Smooth muscle cell of the brain vasculature (primary cell): ENCODE results near the gene ZNF621.

Experiments used
- DNase-seq: peaks from one replicate; pipeline ENCODE4 v3.0.0-alpha.2; 2012; ENCODE audit warnings: low read depth, low spot score

Gene ZNF621

DNA sequence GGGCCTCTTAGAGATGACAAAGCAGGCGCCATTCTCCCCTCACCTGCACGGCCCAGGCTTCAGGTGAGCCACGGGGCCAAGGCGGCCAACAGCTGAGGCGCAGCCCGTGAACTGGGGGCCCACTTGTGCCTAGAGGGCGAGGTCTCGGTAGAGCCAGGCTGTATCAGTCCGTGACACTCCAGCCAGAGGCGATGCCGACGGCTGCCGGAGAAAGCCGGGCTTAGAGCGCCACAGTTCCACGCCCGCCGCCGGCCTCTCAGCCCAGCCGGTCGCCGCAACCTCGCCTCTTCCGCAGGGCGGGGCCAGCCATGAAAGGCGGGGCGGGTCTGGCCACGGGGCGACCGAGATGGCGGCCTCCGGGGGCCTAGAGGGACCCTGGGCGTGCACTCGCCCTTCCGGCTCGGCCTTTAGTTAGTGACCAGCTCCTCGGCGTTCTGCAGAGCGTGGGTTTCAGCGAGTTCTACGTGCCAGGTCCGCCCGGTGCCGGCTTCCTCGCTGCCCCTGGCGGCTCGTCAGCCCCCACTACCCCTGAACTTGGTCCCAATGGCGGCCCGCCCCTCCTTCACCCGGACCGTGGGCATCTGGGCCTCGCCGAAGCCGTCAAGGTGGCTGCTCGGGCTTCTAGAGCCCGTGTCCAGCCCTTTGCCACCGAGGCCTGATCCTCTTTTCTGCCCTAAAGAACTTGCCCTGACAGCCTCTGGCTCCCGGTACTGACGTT is at the start of gene ZNF621:
TSS of gene ZNF621 (plus strand) at position 393 of the 718 bp plus-strand sequence. CDS start 881 bp downstream, outside the sequence.
- DNase-seq: peak; percentile 32

DNA sequence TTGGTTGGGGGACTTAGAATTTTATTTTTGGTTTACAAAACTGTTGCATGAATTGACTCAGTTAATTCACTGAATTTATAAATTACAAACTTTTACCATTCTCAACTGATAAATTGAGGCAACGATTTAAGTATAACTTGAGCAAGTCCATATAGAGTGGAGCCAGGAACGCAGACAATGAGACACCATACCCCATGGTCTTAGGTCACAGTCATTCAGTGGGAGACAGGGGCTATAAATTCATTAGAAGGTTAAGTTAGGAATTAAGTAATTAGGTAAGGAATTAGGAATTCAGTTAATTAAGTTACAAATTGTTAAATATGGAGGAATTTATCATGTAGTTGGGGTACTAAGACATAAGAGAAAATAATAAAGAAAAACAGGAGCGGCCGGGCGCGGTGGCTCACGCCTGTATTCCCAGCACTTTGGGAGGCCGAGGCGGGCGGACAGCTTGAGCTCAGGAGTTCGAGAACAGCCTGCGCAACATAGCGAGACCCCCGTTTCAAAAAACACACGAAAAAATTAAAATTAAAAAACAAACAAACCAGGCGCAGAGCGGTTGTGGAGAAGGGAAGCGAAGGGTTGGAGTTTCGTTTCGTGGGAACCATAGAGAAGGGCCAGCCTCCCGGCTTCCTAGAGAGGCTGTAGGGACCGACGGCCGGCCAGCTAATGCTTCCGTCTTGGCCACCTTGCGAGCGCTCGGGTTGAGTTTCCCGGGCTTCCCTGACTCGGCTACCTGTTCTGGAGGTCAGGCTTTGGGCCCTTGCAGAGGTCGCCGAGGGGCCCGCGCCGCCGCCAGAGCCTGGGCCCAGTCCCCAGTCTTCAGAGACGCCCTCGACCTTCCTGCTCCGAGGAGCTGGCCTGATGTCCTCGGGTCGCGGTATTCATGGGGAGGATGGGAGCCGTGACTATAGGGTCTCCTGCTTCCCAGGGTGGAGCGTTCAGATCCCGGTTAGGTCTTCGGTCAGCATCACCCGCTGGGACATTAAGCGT is 48.0 kb upstream of the ZNF621 start, which contains the start of gene ZNF619:
TSS of gene ZNF619 (plus strand) at position 645 of the 993 bp plus-strand sequence. CDS start 858 bp downstream, outside the sequence.
- DNase-seq: peak; percentile 26

DNA sequence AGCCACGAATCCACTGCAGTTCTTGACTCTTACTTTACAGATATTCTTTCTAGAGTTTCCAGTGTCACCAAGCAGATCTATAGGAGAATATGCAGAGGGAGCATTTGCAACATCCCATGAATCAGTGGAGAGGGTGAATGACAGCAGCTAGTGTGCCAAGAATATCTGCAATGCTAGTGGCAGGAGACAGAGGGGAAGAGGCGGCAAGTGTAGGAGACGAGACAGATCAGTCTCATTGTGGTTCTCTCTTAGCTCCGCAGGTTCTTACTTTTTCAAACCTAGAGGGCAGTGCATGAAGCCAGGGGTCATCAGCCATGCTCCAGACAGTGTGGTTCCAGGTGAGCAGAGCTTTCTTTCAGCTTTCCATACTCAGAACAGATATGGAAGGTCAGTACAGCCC is 47.1 kb upstream of the ZNF621 start:
- DNase-seq: no peak

DNA sequence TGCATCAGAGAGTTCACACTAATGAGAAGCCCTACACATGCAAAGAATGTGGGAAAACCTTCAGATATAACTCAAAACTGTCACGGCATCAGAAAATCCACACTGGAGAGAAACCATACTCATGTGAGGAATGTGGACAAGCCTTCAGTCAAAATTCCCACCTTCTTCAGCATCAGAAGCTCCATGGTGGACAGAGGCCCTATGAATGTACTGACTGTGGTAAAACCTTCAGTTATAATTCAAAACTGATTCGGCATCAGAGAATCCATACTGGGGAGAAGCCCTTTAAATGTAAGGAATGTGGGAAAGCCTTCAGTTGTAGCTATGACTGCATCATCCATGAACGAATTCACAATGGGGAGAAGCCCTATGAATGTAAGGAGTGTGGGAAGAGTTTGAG is 37.6 kb upstream of the ZNF621 start:
- DNase-seq: no peak

GRCh38 chr3:40490916-40491315 is 33.8 kb upstream of the ZNF621 start:
- DNase-seq: no peak

DNA sequence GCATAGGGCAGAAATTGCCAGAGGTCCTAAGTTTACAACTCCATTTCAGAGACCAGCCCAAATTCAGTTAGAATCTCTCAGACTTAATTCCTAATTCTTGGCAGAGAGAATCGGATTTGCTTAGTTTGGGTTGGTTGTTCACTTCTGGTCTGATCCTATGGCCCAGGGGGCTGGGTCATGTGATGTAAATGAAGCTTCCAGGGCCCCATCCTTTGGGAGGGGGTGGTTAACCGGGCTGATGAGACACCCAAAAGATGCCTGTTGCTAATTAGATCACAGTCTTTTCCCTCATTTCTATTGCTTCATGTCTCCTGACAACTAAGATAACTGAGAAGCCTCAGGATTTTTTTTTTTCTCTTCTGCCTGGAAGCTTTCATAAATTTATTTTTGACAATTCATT is 30.1 kb upstream of the ZNF621 start:
- no peak for DNase-seq

DNA sequence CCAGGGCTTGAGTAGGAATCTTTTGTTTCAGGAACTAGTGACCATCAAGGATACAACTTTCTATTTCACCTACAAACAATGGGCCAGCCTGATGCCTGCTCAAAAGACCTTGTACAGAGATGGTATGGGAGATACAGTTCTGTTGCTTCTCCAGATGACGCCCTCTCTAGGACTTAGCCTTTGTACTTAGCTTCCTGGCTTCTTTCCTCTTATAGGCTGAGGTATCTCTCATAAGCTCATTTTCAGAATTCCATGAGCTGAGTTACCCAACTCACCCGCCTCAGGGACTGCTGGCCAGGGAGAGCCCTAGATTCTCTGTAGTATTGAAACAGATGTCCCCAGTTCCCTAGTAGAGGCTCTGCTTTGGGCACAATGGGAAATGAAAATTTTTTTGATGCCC is 27.5 kb upstream of the ZNF621 start:
- no peak for DNase-seq

DNA sequence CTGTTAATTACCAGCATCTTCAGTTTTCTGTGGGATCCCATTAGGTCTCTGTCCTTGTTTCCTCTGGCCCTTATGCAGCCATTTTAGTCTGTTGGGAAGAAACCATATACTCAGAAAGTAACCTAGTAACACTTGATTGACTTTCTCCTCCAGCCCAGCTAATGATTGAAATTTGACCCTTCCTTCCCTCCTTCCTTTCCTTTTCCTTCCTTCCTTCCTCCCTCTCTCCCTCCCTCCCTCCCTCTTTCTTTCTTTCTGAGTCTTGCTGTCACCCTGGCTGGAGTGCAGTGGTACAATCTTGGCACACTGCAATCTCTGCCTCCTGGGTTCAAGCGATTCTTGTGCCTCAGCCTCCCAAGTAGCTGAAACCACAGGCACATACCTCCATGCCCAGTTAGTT is 24.8 kb upstream of the ZNF621 start:
- no peak for DNase-seq

GRCh38 chr3:40502034-40502433 is 22.7 kb upstream of the ZNF621 start:
- DNase-seq: no peak

- DNase-seq: peak; percentile 35
These were observed 19.9 kb upstream of the ZNF621 start for GRCh38 chr3:40504636-40505430.

GRCh38 chr3:40505599-40506462 is 18.9 kb upstream of the ZNF621 start, which contains the start of gene ZNF620:
Gene ZNF620, plus strand, starts transcription at chr3:40506039. Its CDS starts 314 bp downstream, at chr3:40506353.
- DNase-seq: no peak

- DNase-seq: no peak
These were observed 13.6 kb upstream of the ZNF621 start for GRCh38 chr3:40511031-40511718.

DNA sequence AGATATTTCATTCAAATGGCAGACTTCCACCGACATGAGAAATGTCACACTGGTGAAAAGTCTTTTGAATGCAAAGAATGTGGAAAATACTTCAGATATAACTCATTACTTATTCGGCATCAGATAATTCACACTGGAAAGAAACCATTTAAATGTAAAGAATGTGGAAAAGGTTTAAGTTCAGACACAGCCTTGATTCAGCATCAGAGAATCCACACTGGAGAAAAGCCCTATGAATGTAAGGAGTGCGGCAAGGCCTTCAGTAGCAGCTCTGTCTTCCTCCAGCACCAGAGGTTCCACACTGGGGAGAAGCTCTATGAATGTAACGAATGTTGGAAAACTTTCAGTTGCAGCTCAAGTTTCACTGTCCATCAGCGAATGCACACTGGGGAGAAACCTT is 8.6 kb upstream of the ZNF621 start:
- no peak for DNase-seq

DNA sequence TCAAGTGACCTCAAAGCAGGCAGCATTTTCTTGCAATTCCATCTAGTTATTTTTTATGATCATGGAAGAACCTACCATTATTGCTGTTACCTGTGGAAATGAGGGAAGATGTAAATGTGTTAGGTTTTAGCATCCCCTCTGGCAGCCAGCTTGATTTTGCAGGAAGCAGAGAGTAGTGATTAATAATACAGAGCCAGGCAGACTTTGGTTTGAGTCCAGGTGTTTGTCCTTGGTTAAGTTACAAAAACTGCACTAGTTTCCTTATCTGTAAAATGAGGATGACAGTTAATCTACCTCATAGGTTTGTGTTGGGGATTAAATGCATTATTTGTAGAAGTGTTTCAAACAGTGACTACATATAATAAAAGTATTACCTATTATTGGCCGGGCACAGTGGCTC is 6.7 kb upstream of the ZNF621 start:
- DNase-seq: no peak

DNA sequence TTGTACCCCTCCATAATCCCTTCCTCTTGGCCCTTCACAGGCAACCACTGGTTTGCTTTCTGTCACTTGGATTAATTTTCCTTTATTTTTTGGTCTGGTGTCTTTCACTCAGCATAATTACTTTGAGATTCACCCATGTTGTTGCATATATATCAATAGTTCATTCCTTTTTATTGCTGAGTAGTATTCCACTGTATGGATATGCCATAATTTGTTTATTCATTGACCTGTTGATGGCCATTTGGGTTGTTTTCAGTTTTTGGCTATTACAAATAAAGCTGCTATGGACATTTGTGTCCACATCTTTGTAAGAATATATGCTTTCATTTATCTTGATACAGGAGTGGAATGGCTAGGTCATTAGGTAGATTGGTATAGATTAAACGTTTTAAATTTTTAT is 5.9 kb upstream of the ZNF621 start:
- no peak for DNase-seq

DNA sequence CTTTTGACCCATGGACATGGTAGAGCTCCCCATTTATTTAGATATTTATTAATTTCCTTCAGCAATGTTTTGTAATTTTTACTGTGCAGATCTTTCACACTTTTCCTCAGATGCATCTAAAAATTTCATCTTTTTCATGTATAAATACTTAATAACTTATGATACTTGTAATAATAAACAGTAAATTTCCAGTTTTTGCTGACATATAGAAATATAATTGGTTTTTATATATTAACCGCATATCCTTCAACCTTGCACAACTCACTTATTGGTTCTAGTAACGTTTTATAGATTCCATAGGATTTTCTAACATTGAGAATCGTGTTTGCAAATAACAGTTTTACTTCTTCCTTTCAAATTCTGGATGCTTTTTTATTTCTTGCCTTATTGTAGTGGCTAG is 3.5 kb upstream of the ZNF621 start:
- no peak for DNase-seq

DNA sequence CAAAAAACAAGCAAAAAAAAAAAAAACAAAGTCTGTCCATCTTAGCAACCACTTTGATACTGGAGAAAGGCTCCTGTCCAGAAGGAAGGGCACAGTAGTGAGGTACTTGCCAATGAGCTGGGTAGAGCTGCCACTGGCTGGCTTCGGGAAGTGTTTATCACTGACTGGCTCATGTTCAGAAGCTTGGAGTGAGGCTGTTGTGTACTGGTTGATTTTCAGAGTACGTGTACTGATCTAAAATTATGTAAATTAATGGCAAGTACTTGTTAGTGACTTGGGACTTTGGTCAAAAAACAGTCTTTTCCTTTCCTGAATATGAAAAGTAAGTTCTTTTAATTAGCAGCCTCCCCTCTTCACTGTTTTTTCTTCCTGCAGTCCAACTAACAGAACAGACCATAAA is 979 bp upstream of the ZNF621 start:
- no peak for DNase-seq

GRCh38 chr3:40524222-40524567 is 565 bp upstream of the ZNF621 start:
- no peak for DNase-seq

DNA sequence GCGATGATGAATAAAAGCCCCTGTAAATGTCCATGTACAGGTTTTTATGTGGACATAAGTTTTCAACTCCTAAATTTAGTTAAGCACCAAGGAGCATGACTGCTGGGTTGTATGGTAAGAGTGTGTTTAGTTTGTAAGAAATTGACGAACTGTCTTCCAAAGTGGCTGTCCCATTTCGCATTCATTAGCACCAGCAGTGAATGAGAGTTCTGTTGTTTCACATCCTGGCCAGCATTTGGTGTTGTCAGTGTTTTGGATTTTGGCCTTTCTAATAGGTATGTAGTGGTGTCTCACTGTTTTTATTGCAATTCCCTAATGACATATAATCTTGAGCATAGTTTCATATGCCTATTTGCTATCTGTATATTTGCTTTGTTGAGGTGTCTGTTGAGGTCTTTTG is 3.7 kb downstream of the ZNF621 start:
- no peak for DNase-seq

DNA sequence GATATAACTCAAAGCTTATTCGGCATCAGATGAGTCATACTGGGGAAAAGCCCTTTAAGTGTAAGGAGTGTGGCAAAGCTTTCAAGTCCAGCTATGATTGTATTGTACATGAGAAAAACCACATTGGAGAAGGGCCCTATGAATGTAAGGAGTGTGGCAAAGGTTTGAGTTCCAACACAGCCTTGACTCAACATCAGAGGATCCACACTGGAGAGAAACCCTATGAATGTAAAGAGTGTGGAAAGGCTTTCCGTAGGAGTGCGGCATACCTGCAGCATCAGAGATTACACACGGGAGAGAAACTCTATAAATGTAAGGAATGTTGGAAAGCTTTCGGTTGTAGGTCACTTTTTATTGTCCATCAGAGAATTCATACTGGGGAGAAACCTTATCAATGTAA is 7.5 kb downstream of the ZNF621 start:
- DNase-seq: no peak
